K562 (cell line): ENCODE measurements around the gene TPD52L1. TPM values are rescaled to one million over a fixed set of nuclear protein-coding genes. Genes with fewer than 3 reads are reported as not detected.

ENCODE experiments used
- MCM5 ChIP-seq: fragments of 450-650 bp; IDR thresholded peaks from 2 replicates; pipeline ENCODE4 v1.6.1; 2016; ENCODE audit warnings: low read depth
- MYNN ChIP-seq, 2 experiments: sonication (generic); formaldehyde crosslinking in 1 of 2; IDR thresholded peaks; 2 replicates each; pipeline versions ENCODE4 v1.5.0 to v1.6.1; 2016 to 2020; ENCODE audit warnings: antibody characterized with exemption in 1 of 2, missing genetic modification reagents in 1 of 2
- SMARCE1 ChIP-seq: fragments of 450-650 bp; IDR thresholded peaks from 2 replicates; pipeline ENCODE4 v1.7.1; 2016; ENCODE audit warnings: mild to moderate bottlenecking
- SMC3 ChIP-seq: conservative IDR thresholded peaks from 2 replicates; pipeline ENCODE4 v1.6.1; 2011; ENCODE audit warnings: low read depth, low read length, improper control_type of control experiment; ENCODE audit not compliant: insufficient read depth
- ZNF561 ChIP-seq: fragments of 450-650 bp; formaldehyde crosslinking; conservative IDR thresholded peaks from 2 replicates; pipeline ENCODE4 v1.4.0; 2020; ENCODE audit warnings: mild to moderate bottlenecking, moderate library complexity
- polyA plus RNA-seq, 8 experiments: library from polyadenylated mRNA; depleted of rRNA in 4 of 8; stranded (reverse) in 5 of 8; unstranded in 3 of 8; fragments of >200 nt; fragmentation: Nextera tagmentation in 2 of 8; fragmentation: Illumina TruSeq in 1 of 8; extraction: Ambion mirVana in 2 of 8; extraction: Trizol in 1 of 8; gene quantifications; 2 replicates each; pipeline versions ENCODE4 v1.2.1 to v1.2.3, GENCODE V29; 2011 to 2014; ENCODE audit warnings: inconsistent platforms in 1 of 8, missing spikeins in 1 of 8
- total RNA-seq, 7 experiments: library from RNA; depleted of rRNA in 6 of 7; stranded (reverse); fragments of >200 nt in 6 of 7; fragmentation: Illumina TruSeq in 2 of 7; extraction: Trizol in 2 of 7; gene quantifications; 2 replicates each; pipeline versions ENCODE4 v1.2.1 to v1.2.3, GENCODE V29; 2011 to 2021; ENCODE audit warnings: low replicate concordance in 1 of 7
- TF ChIP-seq, protein P1 (sequence below), 2 experiments: fragments of 450-650 bp; formaldehyde crosslinking in 1 of 2; IDR thresholded peaks; 2 replicates each; pipeline versions ENCODE4 v1.4.0 to v1.6.1; 2014 to 2020; ENCODE audit warnings: mild to moderate bottlenecking in 2 of 2, borderline replicate concordance in 1 of 2, low read depth in 1 of 2
- TF ChIP-seq, protein P2 (sequence below), 2 experiments: fragments of 450-650 bp in 1 of 2; sonication (generic) in 1 of 2; formaldehyde crosslinking in 1 of 2; IDR thresholded peaks; 2 replicates each; pipeline versions ENCODE4 v1.7.1 to v1.9.0; 2016 to 2022; ENCODE audit warnings: inconsistent platforms in 1 of 2, mild to moderate bottlenecking in 1 of 2, missing genetic modification reagents in 1 of 2

TPD52L1 gene
- total and polyA plus RNA-seq, 9 of the 15 experiments (the other 6 are each of a cell fraction or from before 2014, with no cell fraction given) = 12.9 to 149 (median 75.7) TPM

DNA sequence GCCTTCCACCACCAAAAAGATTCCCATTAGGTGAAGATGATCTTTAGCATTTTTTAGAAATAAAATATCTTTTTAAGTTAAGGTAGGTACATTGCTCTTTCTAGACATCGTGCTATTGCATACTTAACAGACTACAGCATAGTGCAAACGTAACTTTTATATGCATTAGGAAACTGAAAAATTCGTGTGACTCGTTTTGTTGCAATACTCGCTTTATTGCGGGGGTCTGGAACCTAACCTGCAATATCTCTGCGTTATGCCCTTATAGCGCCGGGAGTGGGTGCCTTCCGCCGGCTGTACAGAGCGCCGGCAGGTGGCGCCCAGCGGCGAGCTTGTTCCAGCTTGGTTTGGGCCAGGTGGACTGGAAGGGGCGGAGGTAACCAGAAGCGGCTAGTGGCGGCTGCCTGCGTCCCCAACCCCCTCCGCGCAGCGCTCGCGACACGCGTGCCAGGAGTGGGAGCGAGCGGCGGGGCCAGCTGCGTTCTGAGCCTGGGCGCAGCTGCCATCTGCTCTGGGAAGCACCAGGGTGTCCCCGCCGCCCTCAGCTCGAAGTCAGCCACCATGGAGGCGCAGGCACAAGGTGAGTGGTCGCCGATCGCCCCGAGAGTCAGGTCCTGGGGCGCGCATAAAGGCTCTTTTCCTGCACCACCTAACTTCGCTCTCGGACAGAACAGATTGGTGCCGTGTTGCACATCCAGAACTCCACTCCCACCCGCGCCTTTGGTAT, at the start of gene TPD52L1 (continued):
- TF ChIP-seq, protein P1, sequence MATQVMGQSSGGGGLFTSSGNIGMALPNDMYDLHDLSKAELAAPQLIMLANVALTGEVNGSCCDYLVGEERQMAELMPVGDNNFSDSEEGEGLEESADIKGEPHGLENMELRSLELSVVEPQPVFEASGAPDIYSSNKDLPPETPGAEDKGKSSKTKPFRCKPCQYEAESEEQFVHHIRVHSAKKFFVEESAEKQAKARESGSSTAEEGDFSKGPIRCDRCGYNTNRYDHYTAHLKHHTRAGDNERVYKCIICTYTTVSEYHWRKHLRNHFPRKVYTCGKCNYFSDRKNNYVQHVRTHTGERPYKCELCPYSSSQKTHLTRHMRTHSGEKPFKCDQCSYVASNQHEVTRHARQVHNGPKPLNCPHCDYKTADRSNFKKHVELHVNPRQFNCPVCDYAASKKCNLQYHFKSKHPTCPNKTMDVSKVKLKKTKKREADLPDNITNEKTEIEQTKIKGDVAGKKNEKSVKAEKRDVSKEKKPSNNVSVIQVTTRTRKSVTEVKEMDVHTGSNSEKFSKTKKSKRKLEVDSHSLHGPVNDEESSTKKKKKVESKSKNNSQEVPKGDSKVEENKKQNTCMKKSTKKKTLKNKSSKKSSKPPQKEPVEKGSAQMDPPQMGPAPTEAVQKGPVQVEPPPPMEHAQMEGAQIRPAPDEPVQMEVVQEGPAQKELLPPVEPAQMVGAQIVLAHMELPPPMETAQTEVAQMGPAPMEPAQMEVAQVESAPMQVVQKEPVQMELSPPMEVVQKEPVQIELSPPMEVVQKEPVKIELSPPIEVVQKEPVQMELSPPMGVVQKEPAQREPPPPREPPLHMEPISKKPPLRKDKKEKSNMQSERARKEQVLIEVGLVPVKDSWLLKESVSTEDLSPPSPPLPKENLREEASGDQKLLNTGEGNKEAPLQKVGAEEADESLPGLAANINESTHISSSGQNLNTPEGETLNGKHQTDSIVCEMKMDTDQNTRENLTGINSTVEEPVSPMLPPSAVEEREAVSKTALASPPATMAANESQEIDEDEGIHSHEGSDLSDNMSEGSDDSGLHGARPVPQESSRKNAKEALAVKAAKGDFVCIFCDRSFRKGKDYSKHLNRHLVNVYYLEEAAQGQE (IDR thresholded peaks at IDR 0.05; ENCODE audit: borderline replicate concordance) = peak; percentile 94
- TF ChIP-seq, protein P1 (CRISPR knock-in tag; IDR thresholded peaks at IDR 0.05; ENCODE audit: low read depth) = 0 out of 2 replicates have a peak, but pooled peaks have one; percentile 33
- TF ChIP-seq MYNN (IDR thresholded peaks at IDR 0.05) (peak; percentile 63; the same call in 1 of the 2 replicates), MYNN (CRISPR knock-in tag; IDR thresholded peaks at IDR 0.05) (no peak), MCM5 (no peak), SMARCE1 (no peak), ZNF561 (no peak), SMC3 (peak; percentile 82)
- TF ChIP-seq, protein P2, sequence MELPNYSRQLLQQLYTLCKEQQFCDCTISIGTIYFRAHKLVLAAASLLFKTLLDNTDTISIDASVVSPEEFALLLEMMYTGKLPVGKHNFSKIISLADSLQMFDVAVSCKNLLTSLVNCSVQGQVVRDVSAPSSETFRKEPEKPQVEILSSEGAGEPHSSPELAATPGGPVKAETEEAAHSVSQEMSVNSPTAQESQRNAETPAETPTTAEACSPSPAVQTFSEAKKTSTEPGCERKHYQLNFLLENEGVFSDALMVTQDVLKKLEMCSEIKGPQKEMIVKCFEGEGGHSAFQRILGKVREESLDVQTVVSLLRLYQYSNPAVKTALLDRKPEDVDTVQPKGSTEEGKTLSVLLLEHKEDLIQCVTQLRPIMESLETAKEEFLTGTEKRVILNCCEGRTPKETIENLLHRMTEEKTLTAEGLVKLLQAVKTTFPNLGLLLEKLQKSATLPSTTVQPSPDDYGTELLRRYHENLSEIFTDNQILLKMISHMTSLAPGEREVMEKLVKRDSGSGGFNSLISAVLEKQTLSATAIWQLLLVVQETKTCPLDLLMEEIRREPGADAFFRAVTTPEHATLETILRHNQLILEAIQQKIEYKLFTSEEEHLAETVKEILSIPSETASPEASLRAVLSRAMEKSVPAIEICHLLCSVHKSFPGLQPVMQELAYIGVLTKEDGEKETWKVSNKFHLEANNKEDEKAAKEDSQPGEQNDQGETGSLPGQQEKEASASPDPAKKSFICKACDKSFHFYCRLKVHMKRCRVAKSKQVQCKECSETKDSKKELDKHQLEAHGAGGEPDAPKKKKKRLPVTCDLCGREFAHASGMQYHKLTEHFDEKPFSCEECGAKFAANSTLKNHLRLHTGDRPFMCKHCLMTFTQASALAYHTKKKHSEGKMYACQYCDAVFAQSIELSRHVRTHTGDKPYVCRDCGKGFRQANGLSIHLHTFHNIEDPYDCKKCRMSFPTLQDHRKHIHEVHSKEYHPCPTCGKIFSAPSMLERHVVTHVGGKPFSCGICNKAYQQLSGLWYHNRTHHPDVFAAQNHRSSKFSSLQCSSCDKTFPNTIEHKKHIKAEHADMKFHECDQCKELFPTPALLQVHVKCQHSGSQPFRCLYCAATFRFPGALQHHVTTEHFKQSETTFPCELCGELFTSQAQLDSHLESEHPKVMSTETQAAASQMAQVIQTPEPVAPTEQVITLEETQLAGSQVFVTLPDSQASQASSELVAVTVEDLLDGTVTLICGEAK (IDR thresholded peaks at IDR 0.05) = peak; percentile 8; the same call in 1 of the 2 replicates
- TF ChIP-seq, protein P2 (CRISPR knock-in tag; IDR thresholded peaks at IDR 0.05) = no peak
